B cell (primary cell): ENCODE measurements around the gene FBXW10.
"Not testable (repeated sequence)": the region's sequence is repeated elsewhere in the genome, so short reads cannot be mapped to it uniquely, and the experiment has no call there.

Source experiments
- EZH2 ChIP-seq: IDR thresholded peaks from 2 replicates; pipeline ENCODE4 v1.6.1; 2012; ENCODE audit warnings: borderline replicate concordance, low read depth, mild to moderate bottlenecking, moderate library complexity, low read length; ENCODE audit not compliant: insufficient read depth, poor library complexity, severe bottlenecking
- TF ChIP-seq, protein P1 (sequence below): fragments of 200-600 bp; IDR thresholded peaks from one replicate; pipeline ENCODE4 v1.8.0; 2022; ENCODE audit warnings: antibody characterized with exemption, mild to moderate bottlenecking

DNA sequence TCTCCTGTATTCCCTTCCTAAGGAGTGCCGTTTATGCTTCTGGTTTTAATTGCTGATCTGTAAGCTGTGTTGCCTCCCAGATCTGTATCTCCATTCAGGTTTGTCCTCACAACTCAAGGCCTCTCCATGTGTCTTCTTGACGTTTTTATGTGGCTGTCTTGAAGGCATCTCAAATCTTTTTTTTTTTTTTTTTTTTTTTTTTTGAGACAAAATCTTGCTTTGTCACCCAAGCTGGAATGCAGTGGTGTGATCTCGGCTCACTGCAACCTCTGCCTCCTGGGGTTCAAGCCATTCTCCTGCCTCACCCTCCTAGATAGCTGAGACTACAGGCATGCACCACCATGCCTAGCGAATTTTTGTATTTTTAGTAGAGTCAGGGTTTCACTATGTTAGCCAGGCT, 51.0 kb downstream of the FBXW10 start:
- TF ChIP-seq, protein P1, sequence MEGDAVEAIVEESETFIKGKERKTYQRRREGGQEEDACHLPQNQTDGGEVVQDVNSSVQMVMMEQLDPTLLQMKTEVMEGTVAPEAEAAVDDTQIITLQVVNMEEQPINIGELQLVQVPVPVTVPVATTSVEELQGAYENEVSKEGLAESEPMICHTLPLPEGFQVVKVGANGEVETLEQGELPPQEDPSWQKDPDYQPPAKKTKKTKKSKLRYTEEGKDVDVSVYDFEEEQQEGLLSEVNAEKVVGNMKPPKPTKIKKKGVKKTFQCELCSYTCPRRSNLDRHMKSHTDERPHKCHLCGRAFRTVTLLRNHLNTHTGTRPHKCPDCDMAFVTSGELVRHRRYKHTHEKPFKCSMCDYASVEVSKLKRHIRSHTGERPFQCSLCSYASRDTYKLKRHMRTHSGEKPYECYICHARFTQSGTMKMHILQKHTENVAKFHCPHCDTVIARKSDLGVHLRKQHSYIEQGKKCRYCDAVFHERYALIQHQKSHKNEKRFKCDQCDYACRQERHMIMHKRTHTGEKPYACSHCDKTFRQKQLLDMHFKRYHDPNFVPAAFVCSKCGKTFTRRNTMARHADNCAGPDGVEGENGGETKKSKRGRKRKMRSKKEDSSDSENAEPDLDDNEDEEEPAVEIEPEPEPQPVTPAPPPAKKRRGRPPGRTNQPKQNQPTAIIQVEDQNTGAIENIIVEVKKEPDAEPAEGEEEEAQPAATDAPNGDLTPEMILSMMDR, result not testable (repeated sequence)
- TF ChIP-seq EZH2, result not testable (repeated sequence)
